Stimulated activated CD4-positive, alpha-beta T cell treated with anti-CD3 and anti-CD28 coated beads, Interleukin-12 subunit alpha, Interleukin-12 subunit beta, amount 100 ng/mL, for 24 hours (primary cell): ENCODE measurements around the gene COLEC11.
"Not testable (repeated sequence)": the region's sequence is repeated elsewhere in the genome, so short reads cannot be mapped to it uniquely, and the experiment has no call there.

Experiments
- DNase-seq, 2 experiments: peaks; one replicate each; pipeline ENCODE4 v3.0.0-alpha.2; 2020; ENCODE audit warnings: low read depth in 2 of 2

The COLEC11 gene

GRCh38 chr2:3606028-3606369 lies 11.1 kb downstream of the COLEC11 start:
- no peak for DNase-seq

- no peak for DNase-seq
These were observed 11.7 kb downstream of the COLEC11 start for GRCh38 chr2:3606370-3607201.

GRCh38 chr2:3608373-3609278 lies 13.7 kb downstream of the COLEC11 start:
- no peak for DNase-seq

- not testable (repeated sequence) for DNase-seq
These were observed 14.4 kb downstream of the COLEC11 start for GRCh38 chr2:3609279-3609673.

- no peak for DNase-seq
These were observed 15.5 kb downstream of the COLEC11 start for GRCh38 chr2:3610415-3610814.

- DNase-seq = no peak
These were observed 16.1 kb downstream of the COLEC11 start for GRCh38 chr2:3610881-3611505.

GRCh38 chr2:3611589-3611988 lies 16.7 kb downstream of the COLEC11 start:
- no peak for DNase-seq

GRCh38 chr2:3612639-3613523 lies 18.0 kb downstream of the COLEC11 start:
- DNase-seq = no peak

GRCh38 chr2:3613524-3613905 lies 18.6 kb downstream of the COLEC11 start:
- no peak for DNase-seq

- DNase-seq = not testable (repeated sequence)
These were observed 19.8 kb downstream of the COLEC11 start for GRCh38 chr2:3614743-3615142.

GRCh38 chr2:3615541-3616200 lies 20.8 kb downstream of the COLEC11 start:
- not testable (repeated sequence) for DNase-seq

GRCh38 chr2:3616435-3617197 lies 21.7 kb downstream of the COLEC11 start:
- DNase-seq = not testable (repeated sequence)

GRCh38 chr2:3617198-3617890 lies 22.4 kb downstream of the COLEC11 start:
- no peak for DNase-seq

- no peak for DNase-seq
These were observed 23.5 kb downstream of the COLEC11 start for GRCh38 chr2:3618367-3618766.

GRCh38 chr2:3619033-3619432 lies 24.1 kb downstream of the COLEC11 start:
- DNase-seq = no peak

GRCh38 chr2:3619661-3620060 lies 24.7 kb downstream of the COLEC11 start:
- not testable (repeated sequence) for DNase-seq

GRCh38 chr2:3620834-3621233 lies 25.9 kb downstream of the COLEC11 start:
- DNase-seq = no peak

- no peak for DNase-seq
These were observed 28.1 kb downstream of the COLEC11 start for GRCh38 chr2:3622967-3623366.

GRCh38 chr2:3624059-3624794 lies 29.3 kb downstream of the COLEC11 start:
- no peak for DNase-seq
